Stimulated activated CD8-positive, alpha-beta memory T cell treated with anti-CD3 and anti-CD28 coated beads, Interleukin-4, amount 100 ng/mL, for 1 hour (primary cell): ENCODE data around the gene ANKH.
A peak's percentile ranks its signal among the peaks of the same experiment; 100 is the strongest.

Source experiments
- DNase-seq, 2 donors: peaks; one replicate each; pipeline ENCODE4 v3.0.0-alpha.2; 2020; ENCODE audit warnings: low read depth in 2 of 2, low spot score in 1 of 2

The ANKH gene

DNA sequence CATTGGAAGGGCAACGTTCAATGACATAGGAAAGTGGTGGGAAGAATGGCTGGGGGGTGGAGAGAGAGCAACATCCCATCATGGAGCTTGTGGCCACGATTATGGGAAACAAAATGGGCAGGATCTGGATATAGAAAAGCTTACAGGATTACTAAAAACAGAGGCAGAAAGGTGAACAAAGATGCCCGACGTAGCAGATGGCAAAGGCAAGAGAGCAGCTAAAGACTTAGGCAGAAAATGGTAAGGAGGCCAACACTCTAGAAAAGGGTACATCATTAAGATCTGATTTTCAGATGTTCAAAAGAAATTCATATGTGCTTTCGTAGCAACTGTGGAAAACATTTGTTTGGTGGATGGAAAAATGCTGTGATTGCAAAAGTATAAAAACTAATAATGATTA is 104.5 kb downstream of the ANKH start:
- DNase-seq: no peak

DNA sequence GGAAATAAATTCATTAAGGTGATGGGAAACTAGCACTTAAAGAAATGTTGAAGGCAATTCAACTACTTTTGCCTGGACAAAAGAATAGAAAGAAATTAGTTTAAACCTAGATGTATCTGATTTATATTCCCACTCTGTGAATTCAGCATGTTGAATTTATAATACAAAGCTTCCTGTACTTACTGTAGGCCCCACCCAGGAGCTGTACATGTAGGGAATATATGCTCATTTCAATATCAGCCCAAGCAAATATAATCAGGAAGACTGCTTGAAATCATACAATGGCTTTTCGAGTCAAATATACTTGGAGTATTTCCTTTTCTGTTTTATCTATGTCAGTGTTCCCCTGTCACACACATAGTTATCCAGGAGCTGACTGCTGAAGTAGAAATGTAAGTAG is 105.0 kb downstream of the ANKH start:
- no peak for DNase-seq

GRCh38 chr5:14765587-14765986 is 106.0 kb downstream of the ANKH start:
- no peak for DNase-seq

GRCh38 chr5:14762549-14763216 is 108.9 kb downstream of the ANKH start:
- no peak for DNase-seq

DNA sequence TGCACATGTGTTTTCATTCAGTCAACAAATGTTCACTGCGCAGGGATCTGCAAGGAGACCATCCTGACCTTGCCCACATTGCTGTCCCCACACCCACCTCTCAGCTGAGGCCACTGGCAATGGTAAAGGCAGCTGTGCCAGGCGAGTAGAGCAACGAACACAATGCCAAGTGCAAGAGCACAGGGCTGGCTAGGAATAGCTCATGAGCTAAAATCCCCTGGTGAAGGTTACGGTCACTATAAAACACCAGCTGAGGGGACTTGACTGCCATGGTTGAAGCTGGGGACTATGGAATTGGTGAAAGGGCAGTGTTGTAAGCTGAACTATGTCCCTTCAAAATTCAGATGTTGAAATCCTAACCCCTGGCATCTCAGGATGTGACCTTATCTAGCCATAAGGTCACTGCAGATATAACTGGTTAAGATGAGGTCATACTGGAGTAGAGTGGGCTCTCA is 111.0 kb downstream of the ANKH start:
- DNase-seq: no peak

DNA sequence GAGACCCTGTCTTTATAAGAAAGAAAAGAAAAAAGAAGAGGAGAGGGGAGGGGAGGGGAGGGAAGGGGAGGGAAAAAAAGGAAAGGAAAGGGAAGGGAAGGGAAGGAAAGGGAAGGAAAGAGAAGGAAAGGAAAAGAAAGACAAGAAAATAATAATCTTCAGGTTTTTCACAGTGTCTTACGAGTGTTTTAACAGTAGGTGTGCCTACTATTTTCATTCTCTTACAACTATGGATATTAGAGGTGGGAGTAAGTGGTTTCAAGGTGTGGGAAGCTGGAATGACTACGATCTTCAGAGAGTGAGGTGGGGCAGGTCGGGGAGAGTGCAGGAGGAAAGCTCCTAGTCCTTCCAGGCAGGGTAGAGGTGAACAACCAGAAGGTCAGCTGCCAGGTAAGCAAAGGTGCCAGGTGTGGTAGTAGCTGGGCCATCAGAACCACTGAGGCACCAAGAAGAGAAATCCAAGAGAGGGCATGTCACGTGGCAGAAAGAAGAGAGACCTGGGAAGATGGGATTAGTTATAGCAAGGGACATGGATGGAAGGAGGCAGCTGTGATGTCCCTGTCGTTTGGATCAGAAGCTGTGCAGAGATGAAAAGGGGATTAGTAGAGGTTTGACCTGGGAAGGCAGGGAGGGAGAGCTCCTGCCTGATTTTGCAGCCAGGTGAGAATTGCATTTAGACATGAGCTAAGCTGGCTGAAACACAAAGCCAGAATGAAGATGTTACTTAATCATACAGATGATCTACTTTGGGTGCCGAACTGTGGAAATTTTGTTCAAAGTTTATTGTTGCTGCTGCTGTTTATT is 111.6 kb downstream of the ANKH start:
- DNase-seq: no peak

GRCh38 chr5:14757850-14758249 is 113.7 kb downstream of the ANKH start:
- no peak for DNase-seq

DNA sequence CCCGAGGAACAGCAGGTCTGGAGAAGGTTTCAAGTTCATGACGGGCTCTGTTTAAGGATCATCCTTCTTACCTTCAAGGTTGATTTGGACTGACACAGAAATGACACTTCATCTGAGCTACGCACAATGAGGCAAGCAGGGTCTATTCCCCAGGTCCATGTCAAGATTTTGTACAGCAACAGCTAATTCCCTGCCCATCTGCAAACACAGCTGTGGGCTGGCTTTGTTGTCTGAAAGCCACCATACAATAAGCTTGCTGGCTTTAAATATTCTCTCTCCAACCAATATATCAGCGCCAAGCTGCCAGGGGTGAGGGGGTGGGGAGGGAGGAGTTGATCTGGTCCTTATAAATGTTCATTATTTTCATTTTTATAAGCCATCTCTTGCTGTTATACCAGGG is 115.1 kb downstream of the ANKH start:
- DNase-seq: no peak

DNA sequence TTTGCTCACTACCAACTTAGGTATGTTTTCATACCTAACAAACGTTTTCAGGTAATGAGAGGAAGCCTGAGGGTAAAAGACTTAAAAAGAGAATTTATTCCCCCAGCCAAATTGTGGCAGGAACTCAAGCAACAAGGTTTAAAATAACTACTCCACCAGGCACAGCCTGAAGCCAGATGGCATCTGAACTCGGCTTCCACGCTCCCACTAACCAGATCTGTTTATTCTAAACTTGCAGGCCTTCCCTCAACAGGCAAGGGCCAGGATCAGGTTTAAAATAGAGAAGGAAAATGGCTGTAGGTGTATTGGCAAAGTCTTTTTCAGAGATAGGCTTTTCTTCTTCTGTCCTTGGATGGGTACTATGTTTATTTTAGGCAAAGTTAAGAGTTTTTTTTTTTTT is 117.6 kb downstream of the ANKH start:
- no peak for DNase-seq

- DNase-seq: no peak
These were observed 118.3 kb downstream of the ANKH start for GRCh38 chr5:14753292-14753691.

- DNase-seq: no peak
These were observed 119.0 kb downstream of the ANKH start for GRCh38 chr5:14752497-14753071.

DNA sequence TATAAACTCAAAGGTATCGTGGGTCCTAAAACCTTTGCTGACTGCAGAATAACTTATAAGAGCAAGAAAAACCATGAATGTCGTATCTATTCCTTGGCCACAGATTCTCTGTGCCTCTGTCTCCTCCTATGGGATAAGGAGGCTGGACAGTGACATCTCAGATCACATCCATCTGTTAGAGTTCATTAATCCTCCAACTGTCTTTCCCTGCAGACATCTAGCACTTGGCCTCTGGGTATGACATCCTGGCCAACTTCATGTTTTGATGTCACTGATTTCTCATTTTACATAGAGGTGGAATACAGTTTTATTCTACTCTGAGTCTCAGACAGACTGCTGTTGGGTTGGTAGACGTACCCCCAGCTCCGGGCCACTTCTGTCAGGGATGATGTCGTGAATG is 120.9 kb downstream of the ANKH start:
- DNase-seq: no peak

GRCh38 chr5:14749579-14750101 is 121.9 kb downstream of the ANKH start:
- no peak for DNase-seq

GRCh38 chr5:14748180-14748900 is 123.2 kb downstream of the ANKH start:
- no peak for DNase-seq

GRCh38 chr5:14745753-14746152 is 125.8 kb downstream of the ANKH start:
- peak; percentile 9 to 15 for DNase-seq

DNA sequence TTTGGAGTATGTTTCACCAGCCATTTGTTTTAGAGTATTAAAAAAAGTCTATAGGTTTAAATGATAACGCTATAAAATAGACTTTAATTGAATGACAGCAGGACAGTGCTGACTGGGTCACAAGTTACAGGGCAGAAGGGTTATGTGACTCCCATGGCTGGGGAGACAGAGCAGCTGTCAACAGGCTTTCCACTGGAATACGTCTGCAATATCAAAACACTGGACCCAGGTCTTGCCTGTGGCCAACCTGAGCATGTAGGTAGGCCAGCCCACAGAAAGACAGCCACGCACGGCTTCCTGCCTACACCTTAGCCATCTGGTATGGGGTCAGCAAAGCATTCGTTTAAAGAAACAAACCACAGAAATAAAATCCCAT is 126.4 kb downstream of the ANKH start:
- DNase-seq: no peak

- DNase-seq: no peak
These were observed 127.0 kb downstream of the ANKH start for GRCh38 chr5:14744296-14745187.

- no peak for DNase-seq
These were observed 127.8 kb downstream of the ANKH start for GRCh38 chr5:14743601-14744295.

DNA sequence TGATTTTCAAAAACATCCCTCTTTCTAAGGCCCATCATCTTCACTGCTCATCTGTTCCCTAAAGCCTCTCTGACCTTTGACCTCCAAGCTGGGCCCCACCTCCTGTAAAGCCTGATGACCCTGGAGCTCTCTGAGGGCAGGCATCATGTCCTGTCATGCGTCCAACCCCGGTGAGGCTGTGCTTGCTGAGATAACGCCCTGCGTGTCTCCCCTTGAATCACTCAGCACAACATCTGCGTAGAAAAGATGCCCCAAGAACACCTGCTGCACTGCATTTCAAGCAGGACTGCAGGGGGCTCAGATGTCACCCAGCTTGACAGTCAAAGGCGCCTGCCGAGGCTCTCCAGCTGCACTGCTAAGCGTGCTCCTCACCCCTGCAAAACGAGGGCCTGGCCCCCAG is 129.1 kb downstream of the ANKH start:
- no peak for DNase-seq
